Hematopoietic multipotent progenitor cell treated with erythropoietin and hydrocortisone succinate and interleukin-3 and kit ligand, for 8 days (in vitro differentiated cells): ENCODE measurements around the gene SLC8A1.

Source experiments
- DNase-seq: peaks from one replicate; pipeline ENCODE4 v3.0.0-alpha.2; 2015

Gene SLC8A1

GRCh38 chr2:40178171-40178778, 273.6 kb downstream of the SLC8A1 start:
- no peak for DNase-seq

GRCh38 chr2:40177366-40177765, 274.5 kb downstream of the SLC8A1 start:
- no peak for DNase-seq

DNA sequence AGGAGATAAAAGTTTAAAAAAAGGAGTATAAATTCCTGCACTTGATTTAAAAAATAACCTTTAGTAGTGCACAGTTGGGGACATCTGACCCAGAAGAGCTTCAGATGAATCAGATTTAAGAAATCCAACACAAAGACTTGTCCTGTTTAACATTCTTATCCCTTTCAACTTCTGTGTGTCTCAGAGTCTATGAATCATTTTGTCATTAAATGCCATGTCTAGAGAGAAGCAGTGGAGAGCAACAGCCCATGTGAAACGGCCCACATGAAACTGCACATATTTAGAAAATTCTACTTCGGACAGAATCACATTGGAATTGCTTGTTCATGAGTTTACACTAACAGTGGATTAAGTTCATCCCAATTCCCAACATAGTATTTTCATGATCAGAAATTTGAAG, 278.6 kb downstream of the SLC8A1 start:
- DNase-seq = no peak

- no peak for DNase-seq
Observed at GRCh38 chr2:40169856-40170255, 282.0 kb downstream of the SLC8A1 start.

GRCh38 chr2:40169430-40169829, 282.5 kb downstream of the SLC8A1 start:
- no peak for DNase-seq

GRCh38 chr2:40168546-40168945, 283.3 kb downstream of the SLC8A1 start:
- no peak for DNase-seq

DNA sequence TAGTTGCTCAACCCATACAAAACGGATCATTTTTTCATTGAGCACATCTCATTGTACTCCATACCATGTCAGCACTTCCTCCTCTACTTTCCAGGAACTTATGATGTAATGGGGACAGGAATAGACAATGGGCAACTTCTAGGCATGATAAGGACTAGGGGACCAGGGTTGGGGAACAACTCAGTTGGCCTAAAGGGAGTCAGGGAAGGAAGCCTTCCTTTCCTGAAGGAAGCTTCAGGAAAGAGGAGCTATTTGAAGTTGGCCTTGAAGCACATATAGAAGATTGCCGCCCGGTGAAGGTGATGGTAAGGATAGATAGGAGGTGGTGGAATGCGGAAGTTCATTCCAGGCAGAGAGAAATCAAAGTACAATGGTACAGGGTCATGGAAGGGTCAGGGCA, 283.9 kb downstream of the SLC8A1 start:
- DNase-seq = no peak

- no peak for DNase-seq
Observed at GRCh38 chr2:40166006-40166405, 285.9 kb downstream of the SLC8A1 start.

DNA sequence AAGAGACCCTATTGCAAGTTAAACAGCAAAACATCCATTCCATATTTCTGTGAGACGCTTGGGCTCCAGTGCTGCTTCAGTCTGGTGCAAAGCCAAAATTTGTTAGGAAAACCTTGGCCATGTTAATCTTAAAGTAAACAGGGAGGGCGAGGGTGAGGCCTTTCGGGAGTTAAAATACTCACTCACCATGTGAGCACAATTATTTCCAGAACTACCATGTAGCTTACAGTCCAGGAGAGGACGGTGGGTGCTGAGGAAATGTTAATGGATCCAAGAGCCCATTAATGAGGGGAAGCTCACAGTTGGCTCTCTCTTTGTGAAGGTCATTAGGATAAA, 286.4 kb downstream of the SLC8A1 start:
- no peak for DNase-seq

DNA sequence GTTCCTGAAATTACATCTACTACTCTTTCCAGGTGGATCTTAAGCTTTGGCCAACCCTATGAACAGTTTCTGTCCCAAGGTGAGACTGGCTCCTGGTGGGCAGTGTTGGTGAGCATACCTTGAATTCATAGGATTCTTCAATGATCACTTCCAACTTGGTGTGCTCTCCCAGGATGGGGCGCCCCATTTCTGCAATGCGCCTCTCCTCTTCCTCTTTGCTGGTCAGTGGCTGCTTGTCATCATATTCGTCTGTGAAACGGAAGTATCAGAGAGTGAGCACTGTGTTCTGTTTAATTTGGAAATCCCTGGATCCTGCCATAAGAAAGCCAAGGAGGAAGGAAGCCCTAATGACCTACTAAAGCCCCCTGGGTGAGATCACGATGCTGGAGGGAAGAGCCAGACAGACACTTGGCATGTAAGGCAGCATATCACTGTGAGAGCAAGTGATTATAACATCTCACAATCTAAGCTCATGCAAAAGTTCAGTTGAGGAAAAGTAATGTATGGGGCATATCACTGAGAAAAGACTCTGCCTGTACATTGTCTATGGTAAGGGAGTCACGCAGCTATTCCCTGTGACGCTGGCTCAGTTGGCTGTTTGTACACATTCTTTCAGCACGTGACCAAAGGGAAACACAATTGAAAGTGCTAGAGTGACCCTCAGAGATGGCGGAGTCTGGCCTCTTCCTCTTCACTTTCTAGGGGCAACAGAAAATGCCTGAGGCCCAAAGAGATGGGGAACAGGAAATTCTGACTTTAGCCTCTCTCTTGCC, 287.0 kb downstream of the SLC8A1 start:
- no peak for DNase-seq

DNA sequence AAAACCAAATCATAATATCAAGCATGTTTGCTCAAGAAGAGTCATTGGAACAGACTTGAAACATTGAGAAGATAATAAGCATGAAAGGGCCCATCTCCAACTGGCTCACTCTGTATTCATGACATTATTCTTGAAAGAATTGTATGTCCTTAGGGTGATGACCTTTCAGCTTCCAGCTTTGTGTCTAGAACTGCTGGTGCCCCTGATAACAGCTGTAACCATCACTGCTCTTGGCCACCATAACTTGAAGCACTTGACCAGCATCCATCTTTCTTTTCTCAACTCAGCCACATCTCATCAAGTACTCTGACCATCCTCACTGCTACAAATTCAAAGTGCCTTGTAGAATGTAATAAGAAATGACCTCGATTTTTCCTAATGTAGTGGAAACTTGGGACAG, 289.9 kb downstream of the SLC8A1 start:
- DNase-seq = no peak

- DNase-seq = no peak
Observed at GRCh38 chr2:40160751-40161218, 291.1 kb downstream of the SLC8A1 start.

DNA sequence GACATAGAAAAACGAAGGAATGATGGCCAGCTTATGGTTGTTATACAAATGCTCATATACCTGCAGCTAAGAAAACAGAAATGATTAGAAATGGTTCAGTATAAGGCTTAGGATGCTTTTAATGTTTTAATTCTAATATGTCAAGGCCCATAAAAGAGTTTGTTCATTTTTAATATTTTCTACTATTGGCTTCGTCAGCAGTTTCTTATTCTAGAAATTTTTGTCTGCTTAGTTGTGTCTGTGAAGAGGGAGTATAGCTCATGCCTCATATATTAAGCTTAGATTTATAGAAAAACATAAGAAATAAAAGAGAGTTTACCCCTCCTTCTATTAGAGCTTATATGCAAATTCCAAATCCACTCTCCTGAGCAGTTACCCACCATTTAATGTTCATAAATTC, 292.6 kb downstream of the SLC8A1 start:
- DNase-seq = no peak

- DNase-seq = no peak
Observed at GRCh38 chr2:40158781-40159180, 293.1 kb downstream of the SLC8A1 start.

- no peak for DNase-seq
Observed at GRCh38 chr2:40155728-40156127, 296.2 kb downstream of the SLC8A1 start.

GRCh38 chr2:40150266-40150665, 301.6 kb downstream of the SLC8A1 start:
- no peak for DNase-seq

- no peak for DNase-seq
Observed at GRCh38 chr2:40148334-40148733, 303.6 kb downstream of the SLC8A1 start.

GRCh38 chr2:40147360-40147759, 304.5 kb downstream of the SLC8A1 start:
- no peak for DNase-seq

DNA sequence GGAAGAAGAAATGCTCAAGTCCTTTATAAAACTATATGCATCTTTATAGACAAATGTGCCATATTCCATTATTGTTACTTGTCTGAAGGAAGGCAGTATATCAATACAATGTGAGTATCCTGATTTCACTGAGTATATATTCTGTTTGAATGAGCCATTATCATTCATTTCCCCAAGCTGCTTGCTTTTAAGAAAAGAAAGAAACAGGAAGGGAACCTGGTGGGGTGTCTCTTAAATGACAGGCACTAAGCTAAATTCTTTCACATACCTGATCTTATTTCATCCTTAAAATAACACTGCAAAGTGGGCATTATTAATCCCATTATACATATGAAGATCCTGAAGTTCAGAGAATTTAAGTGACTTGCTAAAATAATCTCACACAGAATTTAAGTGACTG, 307.9 kb downstream of the SLC8A1 start:
- no peak for DNase-seq

- DNase-seq = no peak
Observed at GRCh38 chr2:40138314-40138713, 313.6 kb downstream of the SLC8A1 start.

GRCh38 chr2:40131081-40131704, 320.7 kb downstream of the SLC8A1 start:
- DNase-seq = no peak

- no peak for DNase-seq
Observed at GRCh38 chr2:40130251-40130994, 321.5 kb downstream of the SLC8A1 start.

DNA sequence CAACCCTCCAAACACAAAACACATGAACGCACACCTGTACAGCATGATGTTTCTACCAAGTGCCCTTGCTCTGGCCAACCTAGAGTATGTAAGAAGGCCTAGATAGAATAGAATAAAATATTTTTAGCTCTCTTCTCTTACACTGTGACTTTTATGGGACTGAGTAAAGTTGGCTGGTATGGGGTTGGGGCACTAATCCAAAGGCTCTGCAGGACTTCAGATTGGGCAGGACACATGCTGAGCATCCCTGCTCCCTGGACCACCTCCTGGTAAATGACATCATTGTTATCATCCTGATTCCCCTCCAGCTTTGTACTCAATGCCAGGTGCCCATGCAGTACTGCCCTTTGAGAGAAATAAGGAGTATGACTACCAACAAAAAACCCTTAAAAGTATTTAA, 322.2 kb downstream of the SLC8A1 start:
- DNase-seq = no peak

DNA sequence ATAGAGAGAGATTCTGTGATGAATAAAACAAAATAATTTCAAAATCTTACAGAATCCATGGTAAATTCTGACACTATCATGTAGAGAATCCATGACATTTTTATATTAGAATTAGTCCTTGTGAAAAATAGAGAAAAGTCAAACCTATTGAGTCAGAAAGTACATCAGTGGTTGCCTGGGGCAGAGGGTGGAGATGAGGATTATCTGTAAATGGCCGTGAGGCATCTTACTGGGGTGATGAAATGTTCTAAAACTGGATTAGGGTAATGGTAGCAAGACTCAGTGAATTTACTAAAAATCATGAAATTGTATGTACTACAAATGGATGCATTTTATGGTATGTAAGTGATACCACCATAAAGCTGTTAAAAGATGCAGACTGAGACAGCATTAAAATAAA, 323.1 kb downstream of the SLC8A1 start:
- DNase-seq = no peak
